MM.1S (cell line): ENCODE data around the gene NXPH1.

Experiments
- EZH2phosphoT487 ChIP-seq: fragments of 300-600 bp; sonication (generic); IDR thresholded peaks from 2 replicates; pipeline ENCODE4 v1.6.1; 2018; ENCODE audit warnings: antibody characterized with exemption, low read length
- TF ChIP-seq, protein P1 (sequence below): fragments of 300-600 bp; sonication (generic); IDR thresholded peaks from 2 replicates; pipeline ENCODE4 v1.5.1; 2016; ENCODE audit warnings: antibody characterized with exemption, low read length, mixed read lengths

DNA sequence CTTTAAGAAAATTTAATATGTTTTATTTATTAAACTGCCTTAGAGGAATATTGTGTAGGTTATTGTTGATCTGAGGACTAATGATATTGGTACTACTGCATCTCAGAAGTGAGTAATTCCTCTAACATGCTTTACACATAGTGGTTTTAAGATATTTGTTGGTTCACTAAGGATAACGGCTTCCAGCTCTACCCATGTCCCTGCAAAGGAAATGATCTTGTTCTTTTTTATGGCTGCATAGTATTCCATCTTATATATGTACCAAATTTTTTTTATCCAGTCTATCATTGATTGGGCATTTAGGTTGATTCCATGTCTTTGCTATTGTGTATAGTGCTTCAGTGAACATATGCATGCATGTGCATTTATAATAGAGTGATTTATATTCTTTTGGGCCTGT, 20.1 kb downstream of the NXPH1 start:
- TF ChIP-seq, protein P1, sequence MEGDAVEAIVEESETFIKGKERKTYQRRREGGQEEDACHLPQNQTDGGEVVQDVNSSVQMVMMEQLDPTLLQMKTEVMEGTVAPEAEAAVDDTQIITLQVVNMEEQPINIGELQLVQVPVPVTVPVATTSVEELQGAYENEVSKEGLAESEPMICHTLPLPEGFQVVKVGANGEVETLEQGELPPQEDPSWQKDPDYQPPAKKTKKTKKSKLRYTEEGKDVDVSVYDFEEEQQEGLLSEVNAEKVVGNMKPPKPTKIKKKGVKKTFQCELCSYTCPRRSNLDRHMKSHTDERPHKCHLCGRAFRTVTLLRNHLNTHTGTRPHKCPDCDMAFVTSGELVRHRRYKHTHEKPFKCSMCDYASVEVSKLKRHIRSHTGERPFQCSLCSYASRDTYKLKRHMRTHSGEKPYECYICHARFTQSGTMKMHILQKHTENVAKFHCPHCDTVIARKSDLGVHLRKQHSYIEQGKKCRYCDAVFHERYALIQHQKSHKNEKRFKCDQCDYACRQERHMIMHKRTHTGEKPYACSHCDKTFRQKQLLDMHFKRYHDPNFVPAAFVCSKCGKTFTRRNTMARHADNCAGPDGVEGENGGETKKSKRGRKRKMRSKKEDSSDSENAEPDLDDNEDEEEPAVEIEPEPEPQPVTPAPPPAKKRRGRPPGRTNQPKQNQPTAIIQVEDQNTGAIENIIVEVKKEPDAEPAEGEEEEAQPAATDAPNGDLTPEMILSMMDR, result no peak
- TF ChIP-seq EZH2phosphoT487, result no peak
